ENCODE measurements around the gene NT5M.
"Not testable (repeated sequence)": the region's sequence is repeated elsewhere in the genome, so short reads cannot be mapped to it uniquely, and the experiment has no call there.

Gene NT5M

GRCh38 chr17:17377071-17377967, 74.1 kb downstream of the NT5M start:
- DNase-seq (ENCODE audit: low read depth), result no peak

- no peak for DNase-seq (ENCODE audit: low read depth)
Measured at GRCh38 chr17:17379197-17379991, 76.2 kb downstream of the NT5M start.

GRCh38 chr17:17380145-17380925, 77.2 kb downstream of the NT5M start:
- no peak for DNase-seq (ENCODE audit: low read depth)

GRCh38 chr17:17381446-17382064, 78.4 kb downstream of the NT5M start:
- no peak for DNase-seq (ENCODE audit: low read depth)

GRCh38 chr17:17382065-17382459, 78.9 kb downstream of the NT5M start:
- no peak for DNase-seq (ENCODE audit: low read depth)

- DNase-seq (ENCODE audit: low read depth), result no peak
Measured at GRCh38 chr17:17382971-17383370, 79.8 kb downstream of the NT5M start.

- DNase-seq (ENCODE audit: low read depth), result not testable (repeated sequence)
Measured at GRCh38 chr17:17383431-17384290, 80.5 kb downstream of the NT5M start.

- DNase-seq (ENCODE audit: low read depth), result no peak
Measured at GRCh38 chr17:17384291-17384615, 81.1 kb downstream of the NT5M start.

GRCh38 chr17:17384961-17385360, 81.8 kb downstream of the NT5M start:
- DNase-seq (ENCODE audit: low read depth), result no peak

GRCh38 chr17:17385491-17385890, 82.3 kb downstream of the NT5M start:
- DNase-seq (ENCODE audit: low read depth), result no peak

GRCh38 chr17:17386094-17386800, 83.1 kb downstream of the NT5M start:
- DNase-seq (ENCODE audit: low read depth), result no peak

GRCh38 chr17:17387017-17387497, 83.9 kb downstream of the NT5M start:
- no peak for DNase-seq (ENCODE audit: low read depth)

- DNase-seq (ENCODE audit: low read depth), result no peak
Measured at GRCh38 chr17:17387498-17388362, 84.6 kb downstream of the NT5M start.

GRCh38 chr17:17388657-17389496, 85.7 kb downstream of the NT5M start:
- DNase-seq (ENCODE audit: low read depth), result no peak

- DNase-seq (ENCODE audit: low read depth), result peak; percentile 31
Measured at GRCh38 chr17:17391668-17392370, 88.6 kb downstream of the NT5M start.

GRCh38 chr17:17393976-17394375, 90.8 kb downstream of the NT5M start:
- DNase-seq (ENCODE audit: low read depth), result no peak

GRCh38 chr17:17394494-17394893, 91.3 kb downstream of the NT5M start:
- DNase-seq (ENCODE audit: low read depth), result no peak

Measured in stimulated activated CD8-positive, alpha-beta memory T cell treated with anti-CD3 and anti-CD28 coated beads, Interleukin-12 subunit alpha, Interleukin-12 subunit beta, amount 100 ng/mL, for 1 hour (primary cell).